KMS-11 (cell line): Measurements from ENCODE around the gene CALN1.

Experiments
- H2AFZ ChIP-seq: fragments of 200-600 bp; sonication (generic); 2 replicates; pipeline ENCODE4 v1.6.1; 2016; ENCODE audit warnings: antibody characterized with exemption, mixed run types, low read depth
- H3K27ac ChIP-seq: fragments of 200-600 bp; sonication (generic); 2 replicates; pipeline ENCODE4 v1.6.1; 2016; ENCODE audit warnings: mild to moderate bottlenecking, mixed run types
- H3K27me3 ChIP-seq: fragments of 200-600 bp; sonication (generic); 2 replicates; pipeline ENCODE4 v1.6.1; 2017; ENCODE audit warnings: mild to moderate bottlenecking, low read depth, mixed run types, moderate library complexity; ENCODE audit not compliant: insufficient read depth
- H3K36me3 ChIP-seq: fragments of 200-600 bp; sonication (generic); 2 replicates; pipeline ENCODE4 v1.6.1; 2017; ENCODE audit warnings: mild to moderate bottlenecking, mixed run types; ENCODE audit not compliant: insufficient read depth
- H3K4me1 ChIP-seq: fragments of 200-600 bp; sonication (generic); 2 replicates; pipeline ENCODE4 v1.6.1; 2016; ENCODE audit warnings: mild to moderate bottlenecking, low read depth, mixed run types; ENCODE audit not compliant: poor library complexity, severe bottlenecking
- H3K4me2 ChIP-seq: fragments of 200-600 bp; sonication (generic); 2 replicates; pipeline ENCODE4 v1.7.0; 2016; ENCODE audit warnings: mild to moderate bottlenecking, mixed run types
- H3K4me3 ChIP-seq: fragments of 200-600 bp; sonication (generic); IDR thresholded peaks from 2 replicates; pipeline ENCODE4 v1.6.1; 2017; ENCODE audit warnings: low read depth, low read length, mixed read lengths; ENCODE audit not compliant: insufficient read depth
- H3K79me2 ChIP-seq: fragments of 200-600 bp; sonication (generic); 2 replicates; pipeline ENCODE4 v1.6.1; 2016; ENCODE audit warnings: low read depth, mixed run types; ENCODE audit not compliant: insufficient read depth
- H3K9ac ChIP-seq: fragments of 200-600 bp; sonication (generic); 2 replicates; pipeline ENCODE4 v1.6.1; 2016; ENCODE audit warnings: mild to moderate bottlenecking, mixed run types
- H4K20me1 ChIP-seq: fragments of 200-600 bp; sonication (generic); 2 replicates; pipeline ENCODE4 v1.6.1; 2016; ENCODE audit warnings: mild to moderate bottlenecking, mixed run types; ENCODE audit not compliant: insufficient read depth
- CTCF ChIP-seq: fragments of 200-600 bp; sonication (generic); conservative IDR thresholded peaks from 2 replicates; pipeline ENCODE4 v1.6.1; 2017; ENCODE audit warnings: low read depth, mild to moderate bottlenecking, antibody characterized with exemption, low read length, moderate library complexity, mixed read lengths

The CALN1 gene

DNA sequence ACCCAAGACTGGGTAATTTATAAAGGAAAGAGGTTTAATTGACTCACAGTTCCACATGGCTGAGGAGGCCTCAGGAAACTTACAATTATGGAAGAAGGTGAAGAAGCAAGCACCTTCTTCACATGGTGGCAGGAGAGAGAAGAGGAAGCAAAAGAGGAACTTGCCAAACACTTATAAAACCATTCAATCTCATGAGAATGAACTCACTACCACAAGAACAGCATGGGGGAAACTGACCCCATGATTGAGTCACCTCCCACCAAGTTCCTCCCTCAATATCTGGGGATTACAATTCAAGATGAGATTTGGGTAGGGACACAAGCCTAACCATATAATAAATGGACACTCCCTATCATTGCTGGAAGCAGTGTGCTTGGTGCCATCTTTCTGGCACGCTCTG is 506.3 kb downstream of the CALN1 start:
- Histone ChIP-seq H3K27me3 (no peaks in the 10 kb centered on the region), H3K4me1 (peaks cover 15% of the 10 kb centered on the region), H3K4me3 (no peak overlapping the region), H3K9ac (no peak overlapping the region), H3K79me2 (no peaks in the 10 kb centered on the region), H4K20me1 (no peaks in the 10 kb centered on the region), H3K36me3 (no peaks in the 10 kb centered on the region), H3K27ac (no peak overlapping the region), H3K4me2 (no peak overlapping the region), H2AFZ (no peak overlapping the region)
- no peak for TF ChIP-seq CTCF

- no peak overlapping the region for H3K27ac ChIP-seq
- H3K4me1 ChIP-seq: peaks cover 29% of the 10 kb centered on the region
- no peak for TF ChIP-seq CTCF
- no peak overlapping the region for H3K4me3 ChIP-seq
- H3K36me3 ChIP-seq: no peaks in the 10 kb centered on the region
- no peak overlapping the region for H2AFZ ChIP-seq
- H3K9ac ChIP-seq: no peak overlapping the region
- H3K79me2 ChIP-seq: no peaks in the 10 kb centered on the region
- H4K20me1 ChIP-seq: no peaks in the 10 kb centered on the region
- no peaks in the 10 kb centered on the region for H3K27me3 ChIP-seq
- H3K4me2 ChIP-seq: no peak overlapping the region
Observed at GRCh38 chr7:71904484-71904883, 507.7 kb downstream of the CALN1 start.

DNA sequence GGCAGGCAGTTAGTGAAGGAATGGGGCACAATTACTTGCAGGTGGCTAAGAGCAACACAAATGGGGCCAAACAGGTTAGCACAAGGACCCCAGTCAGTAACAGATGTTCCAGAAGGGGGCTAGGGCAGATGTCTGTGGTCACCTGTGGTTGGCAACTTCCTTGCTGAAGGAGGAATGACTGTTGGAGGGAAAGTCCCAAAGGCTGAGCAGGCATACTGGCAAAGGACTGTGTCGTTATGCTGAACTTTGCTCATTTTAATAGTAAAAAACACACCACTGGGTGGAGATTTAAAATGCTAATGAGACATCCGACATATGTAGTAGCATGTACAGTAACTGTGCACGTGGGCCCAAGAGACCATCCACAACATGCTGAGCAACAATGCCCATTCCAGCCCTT is 511.6 kb downstream of the CALN1 start:
- Histone ChIP-seq H2AFZ (peak overlapping the region; percentile 60; the same call in 1 of the 2 replicates), H3K9ac (0 out of 2 replicates have a peak overlapping the region, but pooled peaks have one; percentile 7), H3K4me1 (peaks cover 67% of the 10 kb centered on the region), H3K27me3 (no peaks in the 10 kb centered on the region), H3K27ac (peak overlapping the region; percentile 72), H3K36me3 (no peaks in the 10 kb centered on the region), H3K4me2 (peak overlapping the region; percentile 86), H3K79me2 (no peaks in the 10 kb centered on the region), H3K4me3 (no peak overlapping the region), H4K20me1 (no peaks in the 10 kb centered on the region)
- 0 out of 2 replicates have a peak, but pooled peaks have one; percentile 2 for TF ChIP-seq CTCF

DNA sequence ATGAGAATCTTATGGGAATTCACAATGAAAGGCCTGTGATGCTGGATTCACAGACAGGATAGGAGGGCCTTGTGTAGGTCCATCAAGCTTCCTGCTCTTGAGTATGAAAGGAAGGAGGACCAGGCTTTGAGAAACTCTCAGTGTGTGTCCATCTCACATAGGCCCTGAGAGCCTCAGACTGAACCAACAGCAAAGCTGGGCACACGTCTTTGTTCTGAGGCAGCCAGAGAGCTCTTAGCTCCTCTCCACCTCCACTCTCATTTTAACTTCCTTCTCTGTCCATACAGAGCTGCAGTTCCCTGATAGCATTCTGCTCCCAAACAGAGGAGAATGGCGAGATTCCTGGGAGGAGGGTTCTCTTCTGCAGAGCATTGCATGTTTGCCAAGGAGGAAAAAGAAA is 515.6 kb downstream of the CALN1 start:
- H3K4me2 ChIP-seq: peak overlapping the region; percentile 14; the same call in 1 of the 2 replicates
- no peak overlapping the region for H3K4me3 ChIP-seq
- peaks cover 60% of the 10 kb centered on the region for H3K4me1 ChIP-seq
- TF ChIP-seq CTCF: no peak
- no peaks in the 10 kb centered on the region for H4K20me1 ChIP-seq
- H3K9ac ChIP-seq: no peak overlapping the region
- no peaks in the 10 kb centered on the region for H3K27me3 ChIP-seq
- no peak overlapping the region for H2AFZ ChIP-seq
- H3K27ac ChIP-seq: no peak overlapping the region
- no peaks in the 10 kb centered on the region for H3K36me3 ChIP-seq
- no peaks in the 10 kb centered on the region for H3K79me2 ChIP-seq
